Measurements from ENCODE around the gene UNC79.

DNA sequence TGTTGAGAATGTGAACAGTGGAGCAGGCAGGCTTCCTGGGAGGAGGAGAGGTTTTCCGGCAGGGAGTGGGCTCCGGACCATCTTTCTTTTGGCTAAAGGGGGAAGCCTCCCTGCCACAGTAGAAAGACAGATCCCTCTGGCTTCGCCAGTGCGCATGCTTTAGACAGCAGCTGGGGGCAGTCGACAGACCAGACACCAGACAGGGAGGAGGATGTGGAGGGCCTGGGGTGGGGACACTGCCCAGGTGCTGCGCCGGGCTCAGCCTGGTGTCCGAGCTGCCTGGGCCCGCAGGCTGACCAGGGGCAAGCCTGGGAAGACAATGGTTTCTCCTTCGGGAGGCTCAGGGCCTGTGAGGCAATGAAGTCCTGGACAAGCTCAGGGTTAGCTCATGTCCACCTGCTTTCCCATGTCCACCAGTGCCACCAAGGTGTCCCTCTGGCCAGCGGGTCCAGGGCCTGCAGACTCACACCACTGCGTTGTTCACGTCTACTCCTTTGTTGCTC is 290.3 kb downstream of the UNC79 start:
- no peak for TF ChIP-seq EZH2 (IDR thresholded peaks at IDR 0.05; ENCODE audit: borderline replicate concordance)
- TF ChIP-seq, protein P1, sequence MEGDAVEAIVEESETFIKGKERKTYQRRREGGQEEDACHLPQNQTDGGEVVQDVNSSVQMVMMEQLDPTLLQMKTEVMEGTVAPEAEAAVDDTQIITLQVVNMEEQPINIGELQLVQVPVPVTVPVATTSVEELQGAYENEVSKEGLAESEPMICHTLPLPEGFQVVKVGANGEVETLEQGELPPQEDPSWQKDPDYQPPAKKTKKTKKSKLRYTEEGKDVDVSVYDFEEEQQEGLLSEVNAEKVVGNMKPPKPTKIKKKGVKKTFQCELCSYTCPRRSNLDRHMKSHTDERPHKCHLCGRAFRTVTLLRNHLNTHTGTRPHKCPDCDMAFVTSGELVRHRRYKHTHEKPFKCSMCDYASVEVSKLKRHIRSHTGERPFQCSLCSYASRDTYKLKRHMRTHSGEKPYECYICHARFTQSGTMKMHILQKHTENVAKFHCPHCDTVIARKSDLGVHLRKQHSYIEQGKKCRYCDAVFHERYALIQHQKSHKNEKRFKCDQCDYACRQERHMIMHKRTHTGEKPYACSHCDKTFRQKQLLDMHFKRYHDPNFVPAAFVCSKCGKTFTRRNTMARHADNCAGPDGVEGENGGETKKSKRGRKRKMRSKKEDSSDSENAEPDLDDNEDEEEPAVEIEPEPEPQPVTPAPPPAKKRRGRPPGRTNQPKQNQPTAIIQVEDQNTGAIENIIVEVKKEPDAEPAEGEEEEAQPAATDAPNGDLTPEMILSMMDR (IDR thresholded peaks at IDR 0.05; ENCODE audit: poor library complexity), result no peak
